GM21528 (cell line): ENCODE results near the gene MNX1.

Source experiments
- ATAC-seq: cut with Tn5 transposase; IDR thresholded peaks from one replicate; pipeline ENCODE4 v1.9.1; 2021; ENCODE audit warnings: mild to moderate bottlenecking, moderate library complexity; ENCODE audit not compliant: unreplicated experiment, low FRiP score

MNX1 gene

DNA sequence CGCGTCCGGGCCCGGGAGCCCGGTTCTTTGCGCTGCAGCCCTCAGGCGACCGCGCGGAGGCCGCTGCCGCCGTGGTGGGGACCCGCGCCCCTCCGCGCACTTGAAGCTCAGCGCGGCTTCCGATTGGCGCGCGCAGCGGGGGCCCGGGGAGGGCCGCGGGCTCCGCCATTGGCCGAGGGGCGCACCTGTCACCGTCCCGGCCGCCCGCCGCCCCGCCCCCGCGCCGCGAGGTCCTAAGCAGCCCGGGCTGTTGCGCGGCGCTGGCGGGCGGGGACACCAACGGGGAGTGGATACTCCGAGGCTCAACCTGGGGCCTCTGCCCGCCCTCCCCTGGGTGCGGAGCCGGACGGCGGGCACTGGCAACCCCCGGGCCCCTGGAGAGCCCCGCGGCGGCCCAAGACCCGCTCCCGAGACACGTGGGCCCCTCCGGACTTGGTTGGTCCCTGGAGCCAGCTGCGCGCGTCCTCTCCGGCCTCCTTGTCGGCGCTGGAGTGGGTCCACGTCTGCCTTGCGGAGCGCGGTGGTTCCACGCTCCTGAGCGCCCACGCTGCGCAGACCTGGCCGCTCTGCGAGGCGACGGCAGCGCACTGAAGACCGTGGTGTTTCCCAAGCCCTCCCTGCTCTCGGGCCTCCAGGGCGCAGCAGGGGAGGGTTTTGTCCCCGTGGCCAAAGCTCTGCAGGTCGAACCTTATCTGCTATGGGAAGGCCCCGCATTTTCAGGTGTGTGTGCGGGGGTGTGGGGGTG is at the start of gene MNX1:
Gene MNX1 (minus strand): TSS at position 76 of the 745 bp plus-strand sequence. CDS start 313 bp downstream, outside the sequence.
- peak; percentile 76 for ATAC-seq

DNA sequence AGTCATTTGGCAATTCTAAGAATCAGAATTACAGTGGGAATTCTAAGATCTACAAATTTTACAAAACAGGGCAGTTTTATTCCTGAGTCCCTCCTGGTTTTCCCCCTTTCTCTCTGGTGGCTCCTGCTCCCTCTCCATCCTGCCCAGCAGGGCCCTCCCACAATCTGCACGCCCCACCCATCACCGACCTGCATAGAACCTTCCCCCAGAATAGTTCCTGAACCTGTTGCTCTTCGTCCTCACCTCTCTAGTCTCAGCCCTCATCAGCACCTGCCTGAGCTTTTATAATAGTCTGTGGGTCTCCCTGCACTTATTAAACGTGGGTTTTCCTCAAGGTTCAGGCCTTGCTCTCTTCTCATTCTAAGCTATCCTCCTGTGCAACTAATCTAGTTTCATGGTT is 49.1 kb upstream of the MNX1 start:
- no peak for ATAC-seq

- ATAC-seq = no peak
Measured at GRCh38 chr7:157058701-157059100, 48.2 kb upstream of the MNX1 start.

DNA sequence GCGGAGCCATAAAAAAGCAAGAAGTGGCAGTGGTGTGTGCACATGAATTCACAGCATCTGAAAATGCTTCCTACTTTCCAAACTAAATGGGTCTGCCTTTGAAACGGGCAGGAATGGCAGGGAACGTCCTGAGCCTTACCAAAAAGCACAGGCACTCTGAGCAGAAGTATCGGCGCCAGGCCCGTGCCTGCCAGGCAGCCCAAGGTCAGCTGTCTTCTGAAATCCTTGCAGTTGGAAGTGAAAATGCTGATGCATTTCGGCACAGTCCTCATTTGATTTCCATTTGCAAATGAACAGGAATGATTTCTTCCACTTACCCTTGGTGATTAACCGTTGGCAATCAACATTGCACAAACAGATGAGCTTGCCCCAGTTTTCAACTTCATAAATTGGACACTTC is 47.6 kb upstream of the MNX1 start:
- ATAC-seq = no peak

DNA sequence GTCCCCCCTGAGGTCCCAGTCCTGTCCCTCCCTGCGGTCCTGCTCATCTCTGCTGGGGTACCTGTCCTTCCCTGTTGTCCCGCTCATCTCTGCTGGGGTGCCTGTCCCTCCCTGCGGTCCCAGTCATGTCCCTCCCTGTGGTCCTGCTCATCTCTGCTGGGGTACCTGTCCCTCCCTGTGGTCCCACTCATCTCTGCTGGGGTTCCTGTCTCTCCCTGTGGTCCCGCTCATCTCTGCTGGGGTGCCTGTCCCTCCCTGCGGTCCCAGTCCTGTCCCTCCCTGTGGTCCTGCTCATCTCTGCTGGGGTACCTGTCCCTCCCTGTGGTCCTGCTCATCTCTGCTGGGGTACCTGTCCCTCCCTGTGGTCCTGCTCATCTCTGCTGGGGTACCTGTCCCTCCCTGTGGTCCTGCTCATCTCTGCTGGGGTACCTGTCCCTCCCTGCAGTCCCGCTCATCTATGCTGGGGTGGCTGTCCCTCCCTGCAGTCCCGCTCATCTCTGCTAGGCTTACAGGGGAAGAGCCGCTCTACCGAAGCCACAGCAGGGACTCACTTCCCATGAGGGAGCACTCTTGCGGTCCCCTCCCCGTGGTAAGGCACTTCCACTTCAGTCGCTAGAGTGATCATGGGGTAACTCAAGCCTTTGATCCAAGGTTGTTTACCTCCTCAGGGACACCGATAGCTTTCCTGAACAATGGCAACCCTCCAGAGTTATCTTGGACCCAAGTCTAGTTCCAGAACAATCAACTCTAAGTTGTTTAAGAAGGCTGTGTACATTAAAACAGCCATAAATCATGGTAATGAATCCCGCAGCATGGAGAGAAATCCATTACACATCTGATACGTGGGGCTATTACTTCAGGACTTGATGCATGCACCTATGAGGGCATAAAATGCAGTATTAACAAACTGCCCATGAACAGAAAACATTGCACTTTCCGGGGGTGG is 46.8 kb upstream of the MNX1 start:
- no peak for ATAC-seq

GRCh38 chr7:157056246-157056645 is 45.8 kb upstream of the MNX1 start:
- no peak for ATAC-seq

DNA sequence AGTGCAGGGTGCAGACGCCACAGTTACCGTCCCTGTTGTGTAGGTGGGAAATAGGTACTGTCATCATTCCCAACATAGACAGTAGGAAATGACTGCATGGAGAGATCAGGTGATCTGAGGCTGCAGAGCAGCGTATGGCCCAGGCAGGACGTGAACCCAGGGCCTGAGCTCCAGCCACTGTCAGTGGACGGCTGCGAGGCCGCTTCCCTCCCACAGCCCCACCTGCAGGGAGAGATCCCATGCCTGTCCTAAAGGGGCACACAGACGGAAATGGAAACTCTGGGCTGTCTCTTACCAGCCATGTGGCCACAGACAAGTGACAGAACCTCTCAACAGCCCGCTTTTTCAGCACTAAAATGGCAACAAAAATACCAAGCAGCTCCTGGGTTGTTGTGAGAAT is 44.5 kb upstream of the MNX1 start:
- ATAC-seq = no peak

DNA sequence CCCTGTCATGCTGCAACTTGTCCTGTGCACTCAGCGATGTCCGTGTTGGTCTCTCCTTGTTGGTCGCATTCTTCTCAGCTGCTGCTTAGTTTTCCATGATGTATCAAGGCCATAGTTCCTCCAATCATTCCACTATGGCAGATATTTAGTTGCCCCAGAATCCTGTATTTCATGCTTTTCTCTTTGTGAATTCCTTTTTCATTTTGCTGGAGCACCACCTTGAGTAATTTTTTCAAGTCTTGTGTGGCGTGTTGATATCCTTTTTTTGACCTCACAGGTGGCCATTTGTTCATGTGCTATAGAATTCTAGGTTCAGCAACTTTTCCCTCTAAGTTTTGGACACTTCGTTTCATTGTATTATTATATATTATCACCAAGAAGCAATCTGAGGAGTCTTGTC is 42.7 kb upstream of the MNX1 start:
- no peak for ATAC-seq

DNA sequence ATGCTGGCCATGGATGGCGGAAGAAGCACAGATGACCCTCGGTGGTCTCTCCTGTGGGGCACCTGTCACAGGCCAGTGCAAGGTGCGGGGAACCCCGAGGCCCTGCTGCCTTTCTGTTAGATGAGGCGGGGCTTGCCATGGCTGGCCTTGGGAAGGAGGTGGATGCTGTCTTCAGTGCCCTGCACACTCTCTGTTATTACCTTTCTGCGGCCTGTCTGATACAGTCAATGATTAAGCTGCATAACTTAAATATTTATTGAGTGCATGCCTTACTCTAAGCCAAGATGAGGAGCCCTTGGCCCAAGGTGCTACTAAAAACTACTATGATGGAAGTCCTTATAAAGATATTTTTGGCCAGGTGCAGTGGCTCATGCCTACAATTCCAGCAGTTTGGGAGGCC is 36.7 kb upstream of the MNX1 start:
- no peak for ATAC-seq

GRCh38 chr7:157046681-157047080 is 36.2 kb upstream of the MNX1 start:
- ATAC-seq = no peak

DNA sequence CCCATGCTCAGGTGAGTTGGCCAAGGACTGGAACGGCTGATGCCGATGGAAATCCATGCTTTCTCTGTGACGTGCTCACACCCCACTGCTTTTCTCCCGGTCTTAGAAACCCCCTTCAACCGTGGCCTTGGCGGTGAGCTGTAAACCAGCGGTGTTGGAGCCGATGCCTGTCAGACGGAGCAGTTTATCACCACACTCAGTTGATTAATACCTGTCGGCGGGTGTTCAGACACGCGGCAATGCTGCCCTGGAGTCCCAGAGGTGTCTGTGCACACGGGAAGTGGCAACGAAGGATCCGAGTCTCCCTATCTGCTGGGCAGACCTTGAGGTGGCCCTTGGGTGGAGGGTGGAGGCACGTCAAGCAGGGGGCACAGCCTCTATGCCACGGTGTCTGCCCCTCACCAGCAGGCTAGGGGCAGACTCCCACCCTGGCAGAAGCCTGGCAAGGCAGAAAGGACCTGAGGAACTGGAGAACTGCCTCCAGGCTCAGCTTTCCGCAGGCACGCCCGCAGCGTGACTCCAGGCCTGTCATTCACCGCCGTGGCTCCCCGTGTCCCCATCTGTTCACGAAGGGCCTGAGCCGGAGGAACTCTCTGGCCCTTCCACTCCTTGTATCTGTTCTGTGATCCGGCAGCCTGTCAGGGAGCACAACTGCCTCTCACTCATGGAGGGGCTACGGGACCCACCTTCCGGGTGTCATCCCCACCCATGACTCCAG is 34.6 kb upstream of the MNX1 start:
- ATAC-seq = no peak

GRCh38 chr7:157044147-157044687 is 33.8 kb upstream of the MNX1 start:
- ATAC-seq = no peak

DNA sequence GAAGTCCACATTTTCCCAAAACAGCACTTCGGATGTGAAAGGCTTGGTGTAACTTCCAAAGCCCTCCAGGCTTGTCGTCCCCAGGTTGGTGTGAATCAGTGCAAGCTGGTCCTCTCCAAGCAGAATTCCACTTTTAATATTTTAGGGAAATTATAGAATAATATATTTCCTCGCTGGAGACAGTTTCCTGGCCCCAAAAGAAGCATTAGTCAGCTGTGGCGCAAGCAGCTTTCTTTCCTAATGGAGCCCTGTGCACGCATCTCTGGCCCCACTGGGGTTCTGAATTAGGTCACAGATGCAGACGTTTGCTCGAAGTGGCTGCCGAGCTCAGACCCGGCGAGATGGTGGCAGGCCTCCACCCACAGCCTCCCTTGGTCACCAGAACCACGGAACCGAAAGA is 33.3 kb upstream of the MNX1 start:
- ATAC-seq = no peak

GRCh38 chr7:157041514-157042277 is 31.2 kb upstream of the MNX1 start:
- no peak for ATAC-seq

DNA sequence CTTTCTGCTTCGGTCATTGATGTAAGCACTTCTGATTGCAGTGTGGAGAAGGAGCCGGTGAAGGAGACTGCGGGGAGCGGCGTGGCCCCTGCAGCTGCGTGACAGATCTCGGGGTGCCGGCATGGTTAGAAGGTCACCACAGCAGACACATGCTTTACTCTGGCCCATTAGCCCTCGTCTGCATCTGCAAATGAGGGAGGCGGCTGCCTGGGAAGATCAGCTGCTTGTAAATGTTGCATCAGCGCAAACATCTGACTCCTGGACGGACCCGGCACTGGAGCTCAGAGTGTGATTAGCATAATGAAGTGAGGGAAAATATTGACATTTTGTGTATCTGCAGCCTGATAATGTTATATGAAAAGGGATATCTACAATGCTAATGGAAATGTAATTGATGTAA is 30.5 kb upstream of the MNX1 start:
- no peak for ATAC-seq

DNA sequence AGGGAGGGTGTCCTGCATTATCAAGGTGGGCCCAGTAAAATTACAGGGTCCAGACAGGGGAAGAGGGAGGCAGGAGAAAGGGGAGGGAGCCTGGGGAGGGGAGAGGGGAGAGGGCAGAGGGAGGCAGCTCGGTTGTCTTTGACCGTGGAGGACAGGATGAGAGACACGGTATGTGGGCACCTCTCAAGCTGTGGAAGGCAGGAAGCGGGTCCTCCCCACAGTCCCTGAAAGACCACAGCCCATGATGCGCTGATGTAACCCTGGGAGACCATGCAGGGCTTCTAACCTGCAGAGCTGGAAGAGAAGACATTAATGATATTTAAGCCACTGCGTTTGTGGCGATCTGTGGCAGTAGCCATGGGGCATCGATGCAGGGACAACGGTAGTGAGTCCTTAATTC is 27.2 kb upstream of the MNX1 start:
- ATAC-seq = no peak

DNA sequence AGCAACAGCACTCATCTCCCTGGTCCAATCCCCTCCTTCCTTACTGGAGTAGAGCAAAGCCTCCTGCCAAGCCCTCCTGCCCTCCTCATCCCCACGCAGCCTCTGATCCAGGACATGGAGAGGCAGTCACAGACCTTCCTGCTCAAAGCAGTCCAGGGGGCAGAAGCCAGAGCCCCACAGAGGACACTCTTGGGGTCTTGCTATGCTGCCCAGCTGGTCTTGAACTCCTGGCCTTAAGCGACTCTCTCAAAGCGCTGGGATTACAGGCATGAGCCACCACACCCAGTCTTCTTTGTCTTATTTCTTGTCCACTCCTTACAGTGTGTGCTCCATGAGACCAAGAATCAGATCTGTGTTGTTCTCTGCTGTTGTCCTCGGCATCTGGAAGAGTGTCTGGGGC is 26.6 kb upstream of the MNX1 start:
- ATAC-seq = no peak

DNA sequence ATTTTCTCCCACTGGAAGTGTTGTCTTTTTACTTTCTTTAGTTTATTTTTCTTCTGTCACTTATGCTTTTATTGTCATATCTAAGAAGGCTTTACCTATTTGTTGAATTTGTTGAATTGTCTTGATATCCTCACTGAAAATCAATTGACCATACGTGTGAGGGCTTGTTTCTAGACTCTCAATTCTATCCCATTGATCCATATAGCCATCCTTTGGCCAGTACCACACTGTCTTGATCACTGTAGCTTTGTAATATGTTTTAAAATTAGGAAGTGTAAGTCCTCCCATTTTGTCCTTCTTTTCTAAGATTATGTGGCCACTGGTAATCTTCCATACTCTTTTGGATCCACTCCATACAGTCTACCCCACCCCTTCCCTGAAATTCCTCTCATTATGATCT is 25.5 kb upstream of the MNX1 start:
- ATAC-seq = no peak

DNA sequence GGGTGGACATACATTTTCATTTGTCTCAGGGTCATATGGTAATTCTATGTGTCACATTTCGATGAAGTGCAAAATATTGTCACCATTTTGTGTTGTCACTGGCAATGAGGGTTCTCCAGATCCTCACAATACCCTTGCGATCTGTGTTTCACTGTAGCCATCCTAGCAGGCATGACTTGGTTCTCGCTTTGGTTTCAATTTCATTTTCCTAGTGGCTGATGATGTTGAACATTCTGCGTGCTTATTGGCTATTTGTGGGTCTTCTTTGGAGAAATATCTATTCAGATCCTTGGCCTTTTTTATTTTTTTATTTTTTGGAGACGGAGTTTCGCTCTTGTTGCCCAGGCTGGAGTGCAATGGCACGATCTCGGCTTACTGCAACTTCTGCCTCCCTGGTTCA is 24.8 kb upstream of the MNX1 start:
- ATAC-seq = no peak
